Stimulated activated naive CD4-positive, alpha-beta T cell treated with Interleukin-2 at 50 U/mL for 16 hours (primary cell): Measurements from ENCODE around the gene AHCTF1.

Experiments used
- DNase-seq: peaks from one replicate; lab custom pipeline; 2025; lab: John Stamatoyannopoulos, UW

The AHCTF1 gene, protein sequence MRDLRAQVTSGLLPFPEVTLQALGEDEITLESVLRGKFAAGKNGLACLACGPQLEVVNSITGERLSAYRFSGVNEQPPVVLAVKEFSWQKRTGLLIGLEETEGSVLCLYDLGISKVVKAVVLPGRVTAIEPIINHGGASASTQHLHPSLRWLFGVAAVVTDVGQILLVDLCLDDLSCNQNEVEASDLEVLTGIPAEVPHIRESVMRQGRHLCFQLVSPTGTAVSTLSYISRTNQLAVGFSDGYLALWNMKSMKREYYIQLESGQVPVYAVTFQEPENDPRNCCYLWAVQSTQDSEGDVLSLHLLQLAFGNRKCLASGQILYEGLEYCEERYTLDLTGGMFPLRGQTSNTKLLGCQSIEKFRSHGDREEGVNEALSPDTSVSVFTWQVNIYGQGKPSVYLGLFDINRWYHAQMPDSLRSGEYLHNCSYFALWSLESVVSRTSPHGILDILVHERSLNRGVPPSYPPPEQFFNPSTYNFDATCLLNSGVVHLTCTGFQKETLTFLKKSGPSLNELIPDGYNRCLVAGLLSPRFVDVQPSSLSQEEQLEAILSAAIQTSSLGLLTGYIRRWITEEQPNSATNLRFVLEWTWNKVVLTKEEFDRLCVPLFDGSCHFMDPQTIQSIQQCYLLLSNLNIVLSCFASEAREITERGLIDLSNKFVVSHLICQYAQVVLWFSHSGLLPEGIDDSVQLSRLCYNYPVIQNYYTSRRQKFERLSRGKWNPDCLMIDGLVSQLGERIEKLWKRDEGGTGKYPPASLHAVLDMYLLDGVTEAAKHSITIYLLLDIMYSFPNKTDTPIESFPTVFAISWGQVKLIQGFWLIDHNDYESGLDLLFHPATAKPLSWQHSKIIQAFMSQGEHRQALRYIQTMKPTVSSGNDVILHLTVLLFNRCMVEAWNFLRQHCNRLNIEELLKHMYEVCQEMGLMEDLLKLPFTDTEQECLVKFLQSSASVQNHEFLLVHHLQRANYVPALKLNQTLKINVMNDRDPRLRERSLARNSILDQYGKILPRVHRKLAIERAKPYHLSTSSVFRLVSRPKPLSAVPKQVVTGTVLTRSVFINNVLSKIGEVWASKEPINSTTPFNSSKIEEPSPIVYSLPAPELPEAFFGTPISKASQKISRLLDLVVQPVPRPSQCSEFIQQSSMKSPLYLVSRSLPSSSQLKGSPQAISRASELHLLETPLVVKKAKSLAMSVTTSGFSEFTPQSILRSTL (N-terminal part only)

DNA sequence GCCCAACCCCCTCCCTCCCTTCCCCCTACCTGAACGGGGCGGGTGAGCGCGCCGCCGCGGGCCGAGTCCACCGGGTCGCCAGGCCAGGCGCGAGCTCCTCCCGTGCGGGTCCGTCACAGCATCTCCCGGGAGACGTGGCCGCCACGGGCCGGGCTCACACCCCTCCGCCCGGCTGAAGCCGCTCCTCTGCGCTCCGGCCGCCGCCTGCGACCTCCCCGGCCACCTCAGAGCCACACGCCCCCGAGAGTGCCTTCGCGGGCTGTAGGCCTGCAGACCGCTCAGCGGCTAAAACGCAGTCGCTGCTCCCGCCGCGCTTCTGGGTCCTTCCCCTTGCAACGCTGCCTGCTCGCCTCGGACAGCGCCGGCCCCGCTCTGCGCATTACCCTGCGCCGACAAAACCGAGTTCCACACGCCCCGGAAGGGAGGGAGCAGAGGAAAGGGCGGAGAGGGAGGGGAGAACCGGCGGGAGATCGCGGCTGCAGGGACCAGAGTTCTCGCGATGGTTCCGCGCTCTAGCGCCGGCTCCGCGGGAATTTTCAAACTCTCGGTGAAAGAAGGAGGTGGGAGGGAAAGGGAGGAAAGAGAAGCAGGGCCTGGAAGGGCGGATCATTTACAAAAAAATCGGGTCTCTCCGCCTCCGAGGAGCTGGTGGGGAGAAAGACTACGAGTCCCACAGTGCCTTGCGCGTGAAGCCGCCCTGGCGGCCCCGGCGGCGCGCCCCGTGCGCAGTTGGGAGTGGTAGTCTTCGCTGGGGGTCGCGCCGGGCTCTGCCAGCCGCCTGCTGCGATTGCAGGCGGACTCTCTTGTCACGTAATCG, at the start of gene AHCTF1:
AHCTF1 (minus strand) TSS at position 400 of the 817 bp plus-strand sequence. CDS start 13,578 bp downstream, outside the sequence.
- peak; percentile 96 for DNase-seq

DNA sequence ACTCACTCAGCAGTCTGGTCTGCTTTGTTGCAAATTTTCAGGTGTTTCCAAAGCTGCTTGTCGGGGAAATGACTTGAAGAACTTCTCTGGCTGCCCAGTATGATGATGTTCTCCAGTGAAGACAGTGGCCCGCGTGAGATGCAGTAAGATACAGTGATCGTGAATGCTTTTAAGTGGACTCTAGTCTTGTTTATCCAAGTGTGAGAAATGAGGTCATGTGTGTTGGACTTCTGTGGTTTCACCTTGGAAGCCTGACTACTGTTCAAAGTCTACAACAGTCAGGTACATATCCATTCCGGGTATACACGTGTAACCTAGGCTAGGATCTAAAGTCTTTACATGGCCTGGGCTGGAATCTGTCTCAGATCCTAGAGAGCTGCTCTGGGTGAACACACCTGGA, 47.0 kb upstream of the AHCTF1 start:
- DNase-seq: no peak

DNA sequence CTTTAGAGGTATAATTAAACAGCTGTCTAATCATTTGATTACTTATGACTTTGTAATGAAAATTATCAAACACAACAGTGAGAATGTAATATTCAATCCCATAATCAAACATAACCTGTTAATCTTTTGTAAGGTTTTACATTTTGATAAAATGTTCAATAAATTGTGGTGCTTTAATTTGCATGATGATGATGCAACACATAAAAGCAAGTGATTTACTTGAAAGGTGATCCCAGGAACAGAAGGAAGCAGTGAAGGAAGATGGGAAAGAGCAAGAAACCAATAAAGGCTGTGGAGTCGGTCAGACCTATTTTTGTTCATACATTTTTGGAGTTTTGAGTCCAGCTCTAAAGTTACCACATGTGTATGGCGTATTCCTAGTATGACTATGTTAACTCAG, 46.5 kb upstream of the AHCTF1 start:
- DNase-seq: no peak

DNA sequence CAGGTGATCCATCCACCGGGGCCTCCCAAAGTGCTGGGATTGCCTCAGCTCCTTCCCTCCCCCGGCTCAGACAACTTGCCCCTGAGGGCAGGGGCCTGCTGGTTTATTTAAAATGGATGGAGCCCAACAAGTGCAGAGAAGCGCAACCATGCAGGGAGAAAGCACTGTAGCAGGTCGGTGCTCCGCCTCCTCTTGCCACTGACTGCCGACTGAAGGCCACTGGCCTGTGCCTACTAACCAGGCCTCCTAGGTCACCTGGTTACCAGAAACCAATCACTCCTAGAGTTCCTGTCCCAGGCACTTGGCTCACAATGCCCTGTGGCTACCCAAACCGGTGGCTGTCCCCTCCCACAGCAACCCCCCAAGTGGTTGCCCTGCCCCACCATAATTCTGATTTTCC, 40.2 kb upstream of the AHCTF1 start:
- no peak for DNase-seq

DNA sequence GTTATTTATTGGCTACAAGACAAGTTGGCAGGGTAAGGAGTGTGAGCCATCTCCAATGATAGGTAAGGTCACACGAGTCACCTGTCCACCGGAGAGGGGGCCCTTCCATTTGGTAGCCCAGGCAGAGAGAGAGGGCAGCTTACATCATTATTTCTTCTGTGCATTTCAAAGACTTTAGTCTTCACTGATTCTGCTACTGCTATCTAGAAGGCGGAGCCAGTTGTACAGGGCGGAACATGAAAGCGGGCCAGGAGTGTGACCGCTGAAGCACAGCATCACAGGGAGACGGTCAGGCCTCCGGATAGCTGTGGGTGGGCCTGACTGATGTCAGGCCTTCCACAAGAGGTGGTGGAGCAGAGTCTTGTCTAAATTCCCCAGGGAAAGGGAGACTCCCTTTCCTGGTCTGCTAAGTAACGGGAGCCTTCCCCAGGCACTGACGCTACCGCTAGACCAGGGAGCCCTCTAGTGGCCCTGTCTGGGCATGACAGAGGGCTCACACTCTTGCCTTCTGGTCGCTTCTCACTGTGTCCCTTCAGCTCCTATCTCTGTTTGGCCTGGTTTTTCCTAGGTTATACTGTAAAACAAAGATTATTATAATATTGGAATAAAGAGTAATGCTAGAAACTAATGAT, 39.5 kb upstream of the AHCTF1 start:
- DNase-seq: peak; percentile 7

DNA sequence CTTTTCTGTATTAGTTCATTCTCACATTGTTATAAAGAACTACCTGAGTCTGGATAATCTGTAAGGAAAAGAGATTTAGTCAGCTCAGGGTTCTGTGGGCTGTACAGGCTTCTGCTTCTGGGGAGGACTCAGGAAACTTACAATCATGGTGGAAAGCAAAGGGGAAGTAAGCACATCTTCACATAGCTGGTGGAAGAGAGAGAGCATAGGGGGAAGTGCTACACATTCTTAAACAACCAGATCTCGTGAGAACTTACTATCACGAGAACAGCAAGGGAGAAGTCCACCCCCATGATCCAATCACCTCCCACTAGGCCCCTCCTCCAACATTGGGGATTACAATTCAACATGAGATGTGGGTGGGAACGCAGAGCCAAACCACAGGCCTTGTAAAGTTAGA, 37.9 kb upstream of the AHCTF1 start:
- DNase-seq: no peak

DNA sequence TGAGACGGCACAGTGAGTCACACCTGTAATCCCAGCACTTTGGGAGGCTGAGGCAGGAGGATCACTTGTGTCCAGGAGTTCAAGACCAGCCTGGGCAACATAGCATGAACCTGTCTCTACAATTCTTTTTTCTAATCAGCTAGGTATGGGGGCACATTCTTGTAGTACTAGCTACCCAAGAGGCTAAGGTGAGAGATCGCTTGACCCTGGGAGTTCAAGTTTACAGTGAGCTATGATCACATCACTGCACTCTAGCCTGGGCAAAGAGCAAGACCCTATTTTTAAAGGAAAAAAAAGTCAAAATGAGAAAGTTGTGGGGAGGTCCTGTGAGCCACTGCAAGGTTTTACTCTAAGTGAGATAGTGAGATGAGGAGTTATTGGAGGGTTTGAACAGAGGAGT, 34.8 kb upstream of the AHCTF1 start:
- DNase-seq: no peak

DNA sequence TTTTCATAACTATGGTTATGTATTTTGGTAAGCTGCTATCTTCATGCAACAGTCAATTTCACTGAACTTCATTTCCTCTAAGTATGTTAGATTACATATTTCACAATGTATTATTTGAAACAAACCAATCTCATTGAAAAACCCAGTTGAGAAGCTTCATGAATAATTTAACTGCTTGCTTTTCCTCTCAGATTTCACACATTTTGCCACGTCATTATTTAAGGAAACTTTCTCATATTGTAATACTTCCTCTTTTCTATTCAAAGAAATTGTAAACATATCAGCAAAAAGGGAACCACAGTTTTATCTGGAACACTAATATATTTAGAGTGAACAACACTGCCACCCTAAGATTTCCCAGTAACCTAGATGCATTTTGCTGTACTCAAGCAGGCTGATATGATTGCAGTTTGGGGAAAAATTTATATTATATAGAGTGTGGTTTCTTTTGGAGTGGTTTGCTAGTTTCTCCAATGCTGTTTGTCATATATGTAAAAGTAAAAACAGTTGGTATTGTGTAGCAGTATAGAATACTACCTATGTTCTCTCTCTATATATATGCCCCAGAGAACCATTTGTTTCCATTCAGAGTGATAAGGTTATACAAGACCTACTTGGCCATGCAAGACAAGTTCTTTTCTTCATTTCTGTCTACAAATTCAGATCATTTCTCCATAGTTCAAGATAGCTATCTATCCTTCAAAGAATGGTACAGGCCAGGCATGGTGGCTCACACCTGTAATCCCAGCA, 28.4 kb upstream of the AHCTF1 start:
- no peak for DNase-seq

DNA sequence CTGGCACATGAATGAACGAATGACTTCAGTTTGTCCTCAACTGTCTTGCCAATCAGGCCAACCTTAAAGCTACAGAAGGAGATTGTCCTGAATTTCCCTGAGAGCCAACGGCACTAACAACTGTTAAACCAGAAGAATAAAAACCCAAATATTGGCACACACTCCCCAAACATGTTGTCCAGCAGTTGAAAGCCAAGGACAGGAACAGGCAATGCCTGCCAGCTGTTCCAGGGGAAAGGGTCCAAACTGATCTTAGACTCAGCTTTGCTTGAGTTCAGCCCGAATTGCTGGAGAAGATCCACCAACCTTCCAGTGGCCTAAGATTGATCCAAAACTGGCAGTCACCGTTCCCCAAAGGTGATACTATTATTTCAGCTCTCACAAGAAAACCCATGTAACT, 22.4 kb upstream of the AHCTF1 start:
- no peak for DNase-seq

DNA sequence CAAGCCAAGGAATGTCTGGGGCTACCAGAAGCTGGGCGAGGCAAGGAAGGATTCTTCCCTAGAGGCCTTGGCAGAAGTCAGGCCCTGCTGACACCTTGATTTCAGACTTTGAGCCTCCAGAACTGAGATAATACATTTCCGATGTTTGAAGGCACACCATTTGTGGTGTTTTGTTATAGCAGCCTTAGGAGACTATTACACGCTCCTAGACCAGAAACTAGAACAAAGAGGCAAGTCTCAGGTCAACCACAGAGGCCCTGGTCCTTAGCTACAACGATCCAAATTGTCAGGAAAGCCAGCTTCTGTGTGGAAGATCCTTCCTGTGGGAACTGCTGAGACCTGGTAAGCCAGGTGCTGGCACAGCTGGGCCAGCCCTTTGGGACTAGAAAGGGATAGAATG, 19.7 kb upstream of the AHCTF1 start:
- no peak for DNase-seq

DNA sequence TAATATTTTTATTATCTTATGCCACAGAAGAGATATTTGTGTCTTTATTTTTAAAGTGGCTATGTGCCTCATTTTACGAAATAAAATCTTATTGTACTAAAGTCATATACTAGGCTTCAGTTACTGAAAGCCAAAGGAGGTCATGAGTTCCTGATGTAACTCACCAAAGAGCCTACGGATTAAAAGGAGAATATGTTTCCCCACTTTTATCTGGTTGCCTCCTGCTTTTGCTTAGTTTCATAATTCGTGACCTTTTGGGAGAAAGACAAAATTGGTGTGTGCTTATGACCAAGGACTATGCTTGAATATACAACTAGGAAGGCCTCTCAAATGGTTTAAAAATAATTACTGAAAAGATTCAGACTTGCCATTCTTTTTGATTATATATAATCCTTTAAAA, 18.2 kb upstream of the AHCTF1 start:
- DNase-seq: no peak

DNA sequence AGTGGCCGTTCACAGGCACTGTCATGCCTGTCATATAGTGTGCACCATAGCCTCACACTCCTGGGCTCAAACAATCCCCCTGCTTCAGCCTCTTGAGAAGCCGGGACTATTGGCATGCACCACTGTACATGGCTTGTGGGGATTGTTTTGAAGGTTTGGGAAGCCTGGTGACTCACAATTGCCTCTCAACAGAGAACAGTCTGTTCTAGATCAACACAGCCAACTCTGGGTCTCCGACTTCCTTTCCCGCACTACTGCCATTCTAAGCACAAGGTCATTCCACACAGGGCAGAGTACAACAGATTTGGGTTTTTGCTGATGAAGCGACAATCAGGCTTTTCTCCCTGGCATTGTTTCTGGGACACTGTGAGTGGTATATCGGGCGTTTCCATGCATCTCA, 15.5 kb upstream of the AHCTF1 start:
- no peak for DNase-seq

DNA sequence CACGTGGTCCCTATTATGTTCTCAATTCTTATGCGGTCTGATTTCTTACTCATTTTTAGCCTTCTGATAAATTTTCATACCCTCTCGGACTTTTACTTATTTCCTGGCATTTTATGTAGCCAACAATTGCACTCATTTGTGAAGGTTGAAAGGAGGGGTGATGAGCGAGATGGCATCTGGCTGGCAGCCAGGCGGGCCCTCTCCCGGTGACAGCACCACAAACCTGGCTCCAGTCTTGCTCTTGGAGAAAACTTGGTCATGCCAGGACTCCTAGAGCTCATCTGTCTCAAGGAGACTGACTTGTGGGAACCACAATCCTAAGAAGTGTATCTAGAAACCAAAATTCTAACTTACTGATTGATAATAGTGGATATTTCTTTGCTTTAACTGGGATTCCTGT, 14.6 kb upstream of the AHCTF1 start:
- DNase-seq: no peak

DNA sequence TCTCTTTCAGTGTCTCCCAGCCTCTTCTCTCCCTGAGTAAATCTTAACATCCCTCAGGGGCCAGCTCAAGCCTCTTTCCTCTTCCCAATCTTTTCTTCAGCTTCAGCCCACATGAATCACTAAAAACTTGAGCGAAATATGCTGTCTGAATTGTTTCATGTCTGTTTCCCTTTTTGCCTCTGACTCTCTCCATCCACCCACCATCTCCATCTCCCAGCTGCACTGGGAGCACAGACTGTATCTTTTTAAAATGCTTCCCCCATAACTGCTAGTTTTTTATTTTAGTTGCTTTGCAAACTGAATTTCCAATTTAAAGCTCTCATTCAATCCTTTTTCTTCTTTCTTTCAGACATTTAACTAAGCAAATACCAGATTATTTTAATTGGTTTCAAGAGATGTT, 3.0 kb upstream of the AHCTF1 start:
- no peak for DNase-seq

DNA sequence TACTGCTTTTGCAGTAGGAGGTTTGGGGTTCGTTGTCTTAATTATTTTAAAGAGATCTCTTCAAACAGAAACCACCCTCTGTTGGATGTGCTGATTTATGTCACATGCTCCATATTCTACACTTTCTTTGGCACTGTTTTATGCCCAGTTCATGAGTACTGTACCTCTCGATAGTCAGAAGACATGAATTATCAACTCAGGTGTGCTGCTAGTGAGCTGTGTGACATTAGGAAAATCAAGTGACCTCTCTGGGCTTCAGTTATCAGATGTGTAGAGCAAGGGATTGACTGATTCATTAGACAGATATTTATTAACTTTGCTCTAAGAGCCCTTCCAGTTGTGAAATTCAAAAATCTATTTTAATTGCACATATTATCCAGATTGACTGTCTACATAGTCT, 2.1 kb upstream of the AHCTF1 start:
- no peak for DNase-seq

DNA sequence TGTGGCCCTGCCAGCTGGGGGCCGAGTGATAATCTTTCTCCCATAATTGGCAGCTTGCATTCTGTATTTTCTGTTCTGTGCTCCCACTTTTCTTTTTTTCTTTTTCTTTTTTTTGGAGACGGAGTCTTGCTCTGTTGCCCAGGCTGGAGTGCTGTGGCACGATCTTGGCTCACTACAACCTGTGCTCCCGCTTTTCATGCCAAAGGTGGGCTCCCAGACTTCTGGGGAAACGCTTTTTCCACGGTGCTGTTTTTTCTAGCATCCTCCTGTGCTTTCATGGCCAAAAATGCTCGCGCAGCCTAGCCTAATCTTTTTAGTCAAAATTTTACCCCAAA, 585 bp upstream of the AHCTF1 start:
- DNase-seq: no peak

DNA sequence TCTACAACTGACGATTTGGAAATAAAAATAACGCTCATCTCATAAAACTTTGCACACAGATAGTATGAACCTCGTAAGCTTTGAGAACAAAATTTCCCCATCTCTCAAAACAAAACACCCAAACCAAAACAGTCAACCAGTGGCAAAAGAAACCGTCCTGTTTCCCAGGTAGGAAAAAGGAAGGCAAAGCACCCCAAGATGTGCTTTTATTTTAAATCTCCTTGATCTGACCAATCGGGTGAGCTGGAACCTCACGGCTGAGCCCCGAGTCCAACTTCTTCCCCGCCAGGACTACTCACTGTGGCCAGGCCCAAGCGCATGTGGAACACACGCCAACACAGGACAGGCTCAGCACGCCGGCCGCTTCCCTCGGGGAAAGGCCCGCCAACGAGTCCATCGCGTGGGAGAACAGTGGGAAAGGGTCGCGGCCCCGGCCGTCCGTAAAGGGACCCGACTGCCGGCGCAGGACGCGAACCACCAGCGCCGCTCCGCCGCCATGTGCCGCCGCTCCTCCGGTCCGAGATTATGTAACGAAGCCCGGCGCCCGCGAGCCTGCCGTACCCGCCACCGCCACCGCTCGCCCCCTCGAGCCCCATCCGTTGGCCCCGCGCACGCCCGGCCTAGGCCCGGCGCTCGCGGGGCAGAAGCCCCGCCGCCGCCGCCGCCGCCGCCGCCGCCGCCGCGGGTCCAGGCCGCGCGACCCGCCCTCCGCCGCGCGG, 759 bp downstream of the AHCTF1 start:
- DNase-seq: peak; percentile 51

DNA sequence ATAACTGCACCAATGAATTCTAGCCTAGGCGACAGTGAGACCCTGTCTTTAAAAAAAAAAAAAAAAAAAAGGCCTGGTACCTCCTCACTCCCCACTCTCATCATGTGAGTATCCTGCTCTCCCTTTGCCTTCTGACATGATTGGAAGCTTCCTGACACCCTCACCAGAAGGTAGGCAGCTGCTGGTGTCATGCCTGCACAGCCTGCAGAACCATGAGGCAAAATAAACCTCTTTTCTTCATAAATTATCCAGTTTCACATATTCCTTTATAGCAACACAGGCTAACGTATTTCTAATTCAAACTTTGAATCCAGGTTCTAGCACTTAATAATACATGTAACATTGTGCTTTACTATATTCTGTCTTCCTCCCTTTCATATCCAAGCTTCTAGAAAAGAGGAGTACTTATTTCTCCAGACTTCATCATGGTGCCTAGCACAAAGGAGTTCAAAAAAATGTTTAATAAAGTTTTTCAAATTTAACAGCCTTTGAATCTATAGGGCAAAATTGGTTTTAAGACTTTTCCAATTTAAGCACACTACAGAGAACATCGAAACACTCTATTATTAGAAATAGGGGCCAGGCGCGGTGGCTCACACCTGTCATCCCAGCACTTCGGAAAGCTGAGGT, 5.6 kb downstream of the AHCTF1 start:
- no peak for DNase-seq

DNA sequence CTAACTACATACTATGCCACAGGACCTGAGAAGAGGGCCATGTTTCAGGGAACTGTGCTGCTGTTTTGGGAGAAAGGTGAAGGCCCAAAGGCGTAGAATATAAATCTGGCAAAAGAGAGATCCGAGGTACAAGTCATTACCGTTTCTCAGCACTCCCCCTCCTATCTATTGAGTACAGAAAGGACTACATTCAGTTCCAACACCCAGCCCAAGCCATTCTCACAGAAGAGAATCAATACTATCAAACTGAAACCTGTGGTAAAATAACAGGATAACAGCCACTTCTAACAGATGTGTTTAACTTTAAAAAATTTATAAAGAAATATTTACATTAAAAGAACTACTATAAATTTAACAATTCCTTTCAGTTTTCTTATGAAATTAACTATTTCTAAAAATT, 7.8 kb downstream of the AHCTF1 start:
- no peak for DNase-seq
